AG09319 (cell line): ENCODE measurements around the gene SH3BP2.

Experiments
- DNase-seq: peaks from one replicate; pipeline ENCODE4 v3.0.0-alpha.2; 2010; ENCODE audit warnings: low read depth; ENCODE audit errors: extremely low read depth
- CTCF ChIP-seq: IDR thresholded peaks from 2 replicates; pipeline ENCODE4 v1.5.1; 2011; ENCODE audit warnings: low read depth, mild to moderate bottlenecking, inconsistent platforms, low read length, moderate library complexity

SH3BP2 gene

GRCh38 chr4:2871466-2871865, 78.6 kb downstream of the SH3BP2 start:
- TF ChIP-seq CTCF: no peak
- DNase-seq: no peak

DNA sequence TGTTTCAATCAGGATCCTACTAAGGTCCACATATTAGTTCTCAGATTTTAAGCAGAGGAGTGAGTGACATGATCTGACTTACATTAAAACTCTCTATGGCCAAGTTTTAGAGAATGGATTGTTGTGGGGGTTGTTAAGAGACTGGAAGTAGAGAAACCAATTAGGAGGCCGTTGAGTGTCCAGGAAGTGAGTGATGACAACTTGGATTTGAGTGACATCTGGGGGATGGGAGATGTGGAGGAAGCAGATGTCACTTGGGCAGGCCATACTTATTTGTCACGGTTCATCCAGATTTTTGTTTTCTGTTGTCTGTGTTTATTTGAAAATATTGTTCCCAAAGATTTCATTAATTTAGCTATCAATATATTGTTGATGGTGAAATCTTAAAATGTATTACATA, 79.0 kb downstream of the SH3BP2 start:
- DNase-seq: no peak
- no peak for TF ChIP-seq CTCF

DNA sequence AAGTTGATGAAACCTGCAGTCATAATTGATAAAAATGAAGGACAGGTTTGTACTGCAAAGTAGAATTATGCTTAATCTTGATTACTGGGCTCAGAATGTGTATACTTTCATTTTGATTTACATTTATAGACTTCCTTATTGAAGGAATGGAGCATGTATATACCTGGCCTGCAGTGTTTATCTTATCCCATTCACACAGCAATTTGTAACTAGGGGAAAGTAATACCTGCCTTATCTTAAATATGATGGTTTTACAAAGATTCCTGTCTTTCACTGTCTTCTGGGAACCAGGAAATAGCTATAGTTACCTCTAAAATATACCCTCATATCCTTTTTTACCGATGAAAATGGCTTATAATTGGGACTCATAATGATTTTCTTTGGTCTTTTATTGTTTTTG, 80.4 kb downstream of the SH3BP2 start:
- no peak for TF ChIP-seq CTCF
- no peak for DNase-seq

DNA sequence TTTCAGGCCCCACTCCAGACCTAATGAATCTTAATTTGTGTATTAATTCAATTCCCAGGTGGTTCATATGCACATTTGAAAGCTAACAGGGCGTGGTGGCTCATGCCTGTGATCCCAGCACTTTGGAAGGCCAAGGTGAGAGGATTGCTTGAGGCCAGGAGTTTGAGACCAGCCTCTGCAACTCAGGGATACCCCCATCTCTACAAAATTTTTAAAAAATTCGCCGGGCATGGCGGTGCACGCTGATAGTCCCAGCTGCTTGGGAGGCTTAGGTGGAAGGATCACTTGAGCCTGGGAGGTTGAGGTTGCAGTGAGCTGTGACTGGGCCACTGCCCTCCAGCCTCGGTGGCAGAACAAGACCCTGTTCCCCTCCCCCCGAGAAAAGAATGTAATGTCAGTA, 82.0 kb downstream of the SH3BP2 start:
- no peak for TF ChIP-seq CTCF
- DNase-seq: no peak

GRCh38 chr4:2875556-2875955, 82.7 kb downstream of the SH3BP2 start:
- no peak for TF ChIP-seq CTCF
- DNase-seq: no peak

DNA sequence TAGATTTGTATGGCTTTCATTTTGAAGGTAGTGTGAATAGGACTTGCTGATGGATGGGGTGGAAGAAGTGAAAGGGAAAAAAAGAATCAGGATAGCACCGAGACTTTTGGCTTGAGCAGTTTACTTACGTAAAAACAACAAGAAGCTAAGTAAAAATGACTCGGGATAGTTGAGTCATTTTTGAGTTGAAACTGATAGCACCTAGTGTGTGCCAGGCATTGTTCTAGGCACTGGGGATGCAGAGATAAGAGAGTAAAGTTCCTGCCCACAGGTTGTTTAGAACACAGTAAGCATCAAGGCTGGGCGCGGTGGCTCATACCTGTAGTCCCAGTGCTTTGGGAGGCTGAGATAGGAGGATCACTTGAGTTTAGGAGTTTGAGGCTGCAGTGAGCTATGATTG, 85.5 kb downstream of the SH3BP2 start:
- no peak for DNase-seq
- no peak for TF ChIP-seq CTCF

DNA sequence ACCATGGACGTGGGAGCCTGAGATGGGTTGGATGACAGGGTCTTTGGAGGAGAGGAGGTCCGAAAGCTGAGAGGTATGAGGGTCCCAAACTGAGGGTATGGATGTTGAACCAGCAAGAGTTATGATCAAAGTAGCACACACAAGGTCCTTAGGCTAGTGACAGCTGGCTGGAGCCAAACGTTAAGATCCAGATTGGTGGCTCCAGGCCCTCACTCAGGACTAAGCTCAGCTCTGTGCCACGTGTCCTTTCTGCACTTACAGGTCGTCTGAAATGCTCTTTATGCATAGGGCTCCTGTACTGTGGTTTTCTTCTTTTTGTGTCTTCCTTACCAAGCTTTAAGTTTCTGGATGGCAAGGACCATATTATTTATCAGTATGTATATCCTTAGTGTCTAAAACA, 86.1 kb downstream of the SH3BP2 start:
- DNase-seq: no peak
- TF ChIP-seq CTCF: no peak
